SJCRH30 (cell line): Measurements from ENCODE around the gene NTHL1. TPM values are rescaled to one million over a fixed set of nuclear protein-coding genes. Genes with fewer than 3 reads are reported as not detected.

Experiments used
- total RNA-seq: library from RNA; depleted of rRNA; stranded (reverse); fragments of >200 nt; shearing (Covaris generic); gene quantifications from 2 replicates; pipeline ENCODE4 v1.2.3, GENCODE V29; 2014; rRNA removed

Gene NTHL1
- total RNA-seq, 1 experiment from 2014 or later = 16.6 TPM

Other genes with a start within 250 kb of the NTHL1 start
- gene HAGH, start 221.0 kb downstream of the NTHL1 start, total RNA-seq = 14.6 and 15.0 TPM in 2 replicates
- 16.2 and 19.5 TPM in 2 replicates for gene FAHD1, start 220.6 kb downstream of the NTHL1 start, total RNA-seq
- gene MEIOB, start 175.7 kb downstream of the NTHL1 start, total RNA-seq = not detected in 2 replicates
- not detected in 2 replicates for gene HS3ST6, start 129.4 kb downstream of the NTHL1 start, total RNA-seq
- 16.0 and 18.7 TPM in 2 replicates for gene MSRB1, start 104.6 kb downstream of the NTHL1 start, total RNA-seq
- 0.32 and 0.56 TPM in 2 replicates for gene RPL3L, start 93.1 kb downstream of the NTHL1 start, total RNA-seq
- gene NDUFB10, start 88.3 kb downstream of the NTHL1 start, total RNA-seq = 157 and 169 TPM in 2 replicates
- 4,297 and 4,417 TPM in 2 replicates for gene RPS2, start 83.0 kb downstream of the NTHL1 start, total RNA-seq
- gene RNF151, start 81.0 kb downstream of the NTHL1 start, total RNA-seq = not detected in 2 replicates
- 30.6 and 31.8 TPM in 2 replicates for gene TBL3, start 75.8 kb downstream of the NTHL1 start, total RNA-seq
- gene NOXO1, start 66.4 kb downstream of the NTHL1 start, total RNA-seq = 0.43 TPM in 1 of 2 replicates, not detected in the other
- gene GFER, start 63.6 kb downstream of the NTHL1 start, total RNA-seq = 20.6 and 32.2 TPM in 2 replicates
- 0.73 and 0.81 TPM in 2 replicates for gene SYNGR3, start 57.9 kb downstream of the NTHL1 start, total RNA-seq
- 22.9 and 25.6 TPM in 2 replicates for gene ZNF598, start 38.0 kb downstream of the NTHL1 start, total RNA-seq
- 1.6 TPM in 2 replicates for gene NPW, start 28.0 kb downstream of the NTHL1 start, total RNA-seq
- 6.4 and 8.0 TPM in 2 replicates for gene NHERF2, start 20.9 kb downstream of the NTHL1 start, total RNA-seq
- 32.0 and 37.1 TPM in 2 replicates for gene TSC2, start 151 bp upstream of the NTHL1 start, total RNA-seq
- gene PKD1, start 88.1 kb upstream of the NTHL1 start, total RNA-seq = 47.1 and 51.9 TPM in 2 replicates
- 1.0 and 1.4 TPM in 2 replicates for gene RAB26, start 100.8 kb upstream of the NTHL1 start, total RNA-seq
- 34.5 and 35.9 TPM in 2 replicates for gene TRAF7, start 107.9 kb upstream of the NTHL1 start, total RNA-seq
- 0.13 and 0.24 TPM in 2 replicates for gene CASKIN1, start 148.8 kb upstream of the NTHL1 start, total RNA-seq
- gene MLST8, start 157.6 kb upstream of the NTHL1 start, total RNA-seq = 28.8 and 32.8 TPM in 2 replicates
- gene BRICD5, start 163.0 kb upstream of the NTHL1 start, total RNA-seq = 3.6 and 4.1 TPM in 2 replicates
- 13.1 and 14.2 TPM in 2 replicates for gene PGP, start 167.0 kb upstream of the NTHL1 start, total RNA-seq
- gene E4F1, start 175.8 kb upstream of the NTHL1 start, total RNA-seq = 18.6 and 19.6 TPM in 2 replicates
- gene DNASE1L2, start 188.6 kb upstream of the NTHL1 start, total RNA-seq = 0.96 and 1.7 TPM in 2 replicates
- gene ECI1, start 203.8 kb upstream of the NTHL1 start, total RNA-seq = 25.0 and 27.0 TPM in 2 replicates
- 308 and 310 TPM in 2 replicates for gene RNPS1, start 220.3 kb upstream of the NTHL1 start, total RNA-seq